Stimulated activated effector memory CD8-positive, alpha-beta T cell treated with anti-CD3 and anti-CD28 coated beads, Interleukin-12 subunit alpha, Interleukin-12 subunit beta, amount 100 ng/mL, for 72 hours (primary cell): ENCODE data around the gene KIAA2012.
"Not testable (repeated sequence)": the region's sequence is repeated elsewhere in the genome, so short reads cannot be mapped to it uniquely, and the experiment has no call there.

Source experiments
- ATAC-seq: fragments of 150-1000 bp; cut with Tn5 transposase; 2 replicates; pipeline ENCODE4 v1.10.0; 2021
- DNase-seq, 2 donors: peaks; one replicate each; pipeline ENCODE4 v3.0.0; 2021 to 2022; ENCODE audit warnings: low spot score in 2 of 2
- H3K27ac Mint-ChIP-seq: one replicate; pipeline ENCODE4 v1.8.0; 2022; ENCODE audit warnings: mild to moderate bottlenecking, mixed read lengths
- H3K36me3 Mint-ChIP-seq: one replicate; pipeline ENCODE4 v1.8.0; 2022; ENCODE audit warnings: mild to moderate bottlenecking, mixed read lengths
- H3K4me1 Mint-ChIP-seq: one replicate; pipeline ENCODE4 v1.8.0; 2022; ENCODE audit warnings: mixed read lengths
- H3K4me3 Mint-ChIP-seq: one replicate; pipeline ENCODE4 v1.8.0; 2022; ENCODE audit warnings: mild to moderate bottlenecking, mixed read lengths
- H3K9me3 Mint-ChIP-seq: one replicate; pipeline ENCODE4 v1.8.0; 2022; ENCODE audit warnings: mixed read lengths

The KIAA2012 gene

DNA sequence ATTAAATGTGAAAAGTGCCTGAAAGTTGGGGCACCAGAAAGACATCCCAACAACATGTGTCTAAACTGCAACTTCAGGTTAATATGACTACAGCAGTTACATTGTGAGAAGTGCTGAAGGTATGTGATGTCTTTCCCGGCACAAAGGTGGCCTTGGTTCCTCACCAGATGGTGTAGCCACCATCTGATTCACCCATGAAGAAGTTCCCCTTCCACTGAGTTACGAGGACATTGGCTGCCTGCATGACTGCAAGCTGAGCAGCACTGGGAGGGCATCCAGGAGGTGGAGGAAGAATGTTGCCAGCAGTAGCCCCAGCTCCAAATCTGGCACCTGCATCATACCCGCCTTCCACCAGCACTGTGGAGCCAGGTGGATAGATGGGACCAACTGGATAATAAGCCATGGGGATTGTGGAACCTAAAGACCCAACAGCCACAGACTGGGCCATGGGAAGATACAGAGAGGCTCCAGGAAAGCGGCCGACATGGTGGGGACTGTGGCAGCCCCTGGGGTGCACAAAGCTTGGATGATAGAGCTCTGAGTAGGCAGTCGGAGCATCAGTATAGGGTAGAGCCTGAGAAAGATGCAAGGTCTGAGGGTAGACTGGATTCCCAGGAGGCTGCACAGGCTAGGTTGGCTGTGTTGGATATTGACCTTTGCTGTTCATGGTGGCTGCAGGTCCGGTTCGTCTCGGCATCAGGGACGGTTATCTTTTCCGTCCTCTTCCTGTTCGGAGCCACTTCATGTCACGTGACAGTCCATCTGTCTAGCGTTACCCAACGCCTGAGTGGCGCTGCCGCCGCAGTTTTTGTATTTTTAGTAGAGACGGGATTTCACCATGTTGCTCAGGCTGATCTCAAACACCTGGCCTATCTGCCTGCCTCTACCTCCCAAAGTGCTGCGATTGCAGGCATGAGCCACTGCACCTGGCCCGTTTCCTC, 128.4 kb downstream of the KIAA2012 start:
- no peak overlapping the region for H3K27ac Mint-ChIP-seq
- ATAC-seq (no peak), DNase-seq (no peak)
- H3K9me3 Mint-ChIP-seq = no peaks in the 10 kb centered on the region
- no peaks in the 10 kb centered on the region for H3K4me1 Mint-ChIP-seq
- no peak overlapping the region for H3K4me3 Mint-ChIP-seq
- peaks cover 28% of the 10 kb centered on the region for H3K36me3 Mint-ChIP-seq

DNA sequence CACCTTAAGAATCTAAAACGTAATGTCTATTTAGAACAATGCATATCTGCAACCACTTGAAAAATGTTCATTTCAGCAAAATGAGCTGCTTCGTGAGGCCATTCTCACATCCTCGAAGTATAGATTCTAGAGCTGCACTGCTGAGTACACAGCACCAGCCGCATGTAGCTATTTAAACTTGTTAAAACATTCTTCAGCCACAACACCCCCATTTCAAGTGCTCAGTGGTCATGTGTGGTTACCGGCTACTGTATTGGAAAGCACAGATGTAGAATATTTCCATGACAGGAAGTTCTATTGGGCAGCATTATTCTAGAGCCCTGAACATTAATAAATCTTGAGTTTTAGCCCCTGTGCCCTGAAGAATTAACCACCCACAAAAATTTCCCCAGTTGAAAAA, 130.3 kb downstream of the KIAA2012 start:
- DNase-seq (no peak), ATAC-seq (no peak)
- Mint-ChIP-seq H3K9me3 (no peaks in the 10 kb centered on the region), H3K4me1 (no peaks in the 10 kb centered on the region), H3K36me3 (peaks cover 46% of the 10 kb centered on the region), H3K27ac (no peak overlapping the region), H3K4me3 (no peak overlapping the region)

DNA sequence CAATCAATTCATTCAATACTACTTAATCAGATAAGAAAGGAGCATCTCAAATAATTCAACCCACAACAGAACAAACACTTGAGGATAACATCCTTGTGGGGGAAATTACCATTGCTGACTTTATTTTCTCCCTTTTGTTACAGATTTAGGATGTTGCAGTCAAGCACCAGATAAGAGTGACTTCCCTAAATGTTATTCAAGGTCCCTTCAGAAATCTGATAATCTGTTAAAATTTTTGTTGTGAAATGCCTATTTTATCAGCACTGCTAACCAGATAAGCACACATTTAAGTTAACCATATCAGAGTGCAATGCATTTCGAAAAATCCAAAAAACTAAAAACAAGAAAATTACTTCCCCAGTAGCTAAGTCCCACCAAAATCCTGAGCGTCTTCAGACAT, 131.8 kb downstream of the KIAA2012 start:
- Mint-ChIP-seq H3K36me3 (peaks cover 61% of the 10 kb centered on the region), H3K4me1 (no peaks in the 10 kb centered on the region), H3K9me3 (no peaks in the 10 kb centered on the region), H3K4me3 (no peak overlapping the region), H3K27ac (no peak overlapping the region)
- DNase-seq = no peak
- no peak for ATAC-seq

DNA sequence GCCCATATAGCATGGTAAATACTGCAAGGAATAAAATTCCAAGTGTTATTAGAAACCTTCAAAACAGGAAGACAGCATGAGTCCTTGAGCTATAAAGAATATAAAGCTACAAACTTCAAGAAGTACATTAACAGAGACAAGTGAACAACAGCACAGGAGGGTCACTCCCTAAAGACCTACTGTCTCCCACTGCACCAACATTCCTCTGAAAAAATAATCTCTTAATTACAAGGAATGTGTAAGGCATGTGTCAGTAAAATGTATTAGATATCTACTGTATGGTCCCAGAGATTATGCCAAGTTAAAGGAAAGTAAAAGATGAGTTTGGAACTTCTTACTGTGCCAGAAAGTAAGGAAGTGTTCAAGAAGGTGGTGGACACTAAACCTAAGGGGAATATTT, 135.5 kb downstream of the KIAA2012 start:
- no peak overlapping the region for H3K4me3 Mint-ChIP-seq
- H3K9me3 Mint-ChIP-seq = no peaks in the 10 kb centered on the region
- H3K36me3 Mint-ChIP-seq = peaks cover 98% of the 10 kb centered on the region
- DNase-seq = no peak
- no peaks in the 10 kb centered on the region for H3K4me1 Mint-ChIP-seq
- no peak for ATAC-seq
- H3K27ac Mint-ChIP-seq = peak overlapping the region; percentile 4

DNA sequence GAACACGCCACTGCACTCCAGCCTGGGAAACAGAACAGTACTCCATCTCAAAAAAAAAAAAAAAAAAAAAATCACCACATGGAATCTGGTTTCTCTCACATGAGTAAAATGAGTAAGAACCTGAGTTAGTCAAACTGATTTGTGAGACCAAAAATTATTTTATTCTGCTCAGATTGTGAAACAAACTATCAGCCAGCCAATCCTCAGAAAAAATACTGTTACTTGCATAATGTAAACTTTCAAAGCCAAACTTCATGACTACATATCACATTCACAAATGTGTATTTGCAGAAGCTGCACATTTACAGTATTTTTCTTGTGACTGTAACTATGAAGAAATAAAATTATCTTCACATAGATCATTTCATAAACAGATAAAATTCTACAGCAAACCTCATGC, 142.1 kb downstream of the KIAA2012 start:
- Mint-ChIP-seq H3K4me1 (no peaks in the 10 kb centered on the region), H3K9me3 (no peaks in the 10 kb centered on the region), H3K36me3 (peaks cover 97% of the 10 kb centered on the region), H3K27ac (no peak overlapping the region), H3K4me3 (no peak overlapping the region)
- ATAC-seq (no peak), DNase-seq (no peak)

DNA sequence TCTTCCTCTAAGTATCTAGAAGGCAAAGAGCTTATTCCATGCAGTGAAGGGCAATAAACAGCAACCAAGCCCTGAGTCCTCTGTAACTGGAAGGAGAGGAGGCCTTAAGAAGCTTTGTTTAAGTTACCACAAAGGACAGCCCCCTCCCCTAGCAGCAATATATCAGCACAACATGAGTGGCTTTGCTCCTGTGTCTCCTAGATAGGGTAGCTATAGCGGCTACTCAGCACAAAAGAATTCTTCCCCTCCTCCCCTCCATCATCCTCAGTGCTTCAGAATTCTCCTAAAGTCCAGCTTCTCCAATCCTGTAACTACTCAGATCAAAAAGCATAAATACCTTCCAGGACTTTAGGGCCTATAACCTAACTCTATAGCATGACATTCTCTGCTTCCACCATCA, 148.8 kb downstream of the KIAA2012 start:
- peaks cover 71% of the 10 kb centered on the region for H3K36me3 Mint-ChIP-seq
- no peak for DNase-seq
- H3K27ac Mint-ChIP-seq = peak overlapping the region; percentile 21
- no peak overlapping the region for H3K4me3 Mint-ChIP-seq
- H3K9me3 Mint-ChIP-seq = no peaks in the 10 kb centered on the region
- peaks cover 40% of the 10 kb centered on the region for H3K4me1 Mint-ChIP-seq
- ATAC-seq = no peak

DNA sequence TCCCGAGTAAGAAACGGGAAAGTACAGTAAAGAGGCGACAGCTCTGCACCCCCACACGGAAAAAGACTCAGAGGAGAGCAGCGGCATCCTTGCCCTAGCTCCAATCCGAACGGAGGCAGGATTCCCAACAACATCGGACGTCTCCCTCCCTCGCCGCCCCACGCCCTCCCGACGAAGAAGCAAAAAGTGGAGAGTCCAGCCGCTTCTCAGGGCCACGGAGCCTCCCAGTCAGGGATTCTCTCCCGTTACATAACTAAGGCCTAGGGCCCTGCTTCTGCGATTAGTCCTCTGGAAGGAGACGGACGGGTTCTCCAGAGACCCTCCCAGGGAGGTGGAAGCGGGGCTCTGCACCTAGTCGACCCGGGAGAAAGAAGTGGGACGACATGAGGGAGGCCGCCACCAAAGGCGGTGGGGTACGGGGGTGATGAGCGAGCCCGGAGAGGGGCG, 164.8 kb downstream of the KIAA2012 start:
- peaks cover 12% of the 10 kb centered on the region for H3K36me3 Mint-ChIP-seq
- peak overlapping the region; percentile 97 for H3K4me3 Mint-ChIP-seq
- peaks cover 9% of the 10 kb centered on the region for H3K4me1 Mint-ChIP-seq
- ATAC-seq (peak; percentile 62), DNase-seq (peak in 1 of 2 donors; percentile 14)
- peak overlapping the region; percentile 98 for H3K27ac Mint-ChIP-seq
- no peaks in the 10 kb centered on the region for H3K9me3 Mint-ChIP-seq

DNA sequence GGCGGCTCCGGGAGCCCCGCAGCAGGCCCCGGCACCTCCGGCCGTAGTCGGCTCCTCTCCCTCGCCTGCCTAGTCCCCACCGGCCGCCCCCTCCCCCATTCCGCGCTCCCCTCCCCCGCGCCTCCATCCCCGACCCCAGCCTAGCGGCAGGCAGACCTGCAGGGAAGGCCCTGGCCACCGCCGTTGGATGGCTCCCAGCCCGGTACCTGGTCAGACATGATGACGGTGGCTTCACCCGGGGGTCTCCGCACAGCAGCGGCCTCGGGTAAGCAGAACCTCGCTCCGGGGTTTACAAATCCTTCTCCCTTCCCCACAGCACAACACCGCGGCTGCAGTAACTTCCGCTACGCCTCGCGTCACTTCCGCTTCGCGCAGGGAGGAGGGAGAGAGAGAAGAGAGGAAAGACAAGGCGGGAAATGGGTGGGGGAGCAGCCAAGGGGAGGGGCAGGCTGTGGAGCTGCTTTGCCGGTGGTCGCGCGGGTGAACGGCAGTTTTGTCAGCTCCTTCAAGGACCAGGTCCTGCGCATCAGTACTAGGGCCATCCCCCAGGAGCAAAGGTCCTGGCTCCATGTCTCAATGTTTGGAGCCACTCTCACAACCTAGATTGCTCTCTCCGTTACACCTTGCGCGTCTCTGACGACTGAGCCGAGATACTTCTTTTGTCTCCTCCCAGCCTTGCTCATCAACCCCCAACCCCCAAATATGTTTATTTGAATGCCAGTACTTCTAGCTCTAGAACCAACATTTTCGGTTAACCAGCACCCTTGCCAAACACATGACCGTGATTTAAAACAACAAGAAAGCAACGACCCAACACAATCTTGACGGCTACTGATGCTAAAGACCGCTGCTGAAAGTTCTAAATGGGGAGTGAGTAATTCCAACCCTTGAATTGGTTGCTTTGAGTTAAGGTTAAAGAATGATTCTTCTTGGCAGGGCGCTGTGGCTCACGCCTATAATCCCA, 165.5 kb downstream of the KIAA2012 start, which contains the start of gene SUMO1:
SUMO1 (minus strand) TSS at position 364 of the 964 bp plus-strand sequence; CDS start at position 218, 146 bp downstream.
- ATAC-seq (peak; percentile 97), DNase-seq (peak; percentile 69 to 93)
- no peaks in the 10 kb centered on the region for H3K9me3 Mint-ChIP-seq
- H3K36me3 Mint-ChIP-seq = peaks cover 9% of the 10 kb centered on the region
- H3K4me3 Mint-ChIP-seq = peak within 1 kb of the TSS; percentile 97
- H3K4me1 Mint-ChIP-seq = peaks cover 9% of the 10 kb centered on the region
- H3K27ac Mint-ChIP-seq = peak within 1 kb of the TSS; percentile 98

DNA sequence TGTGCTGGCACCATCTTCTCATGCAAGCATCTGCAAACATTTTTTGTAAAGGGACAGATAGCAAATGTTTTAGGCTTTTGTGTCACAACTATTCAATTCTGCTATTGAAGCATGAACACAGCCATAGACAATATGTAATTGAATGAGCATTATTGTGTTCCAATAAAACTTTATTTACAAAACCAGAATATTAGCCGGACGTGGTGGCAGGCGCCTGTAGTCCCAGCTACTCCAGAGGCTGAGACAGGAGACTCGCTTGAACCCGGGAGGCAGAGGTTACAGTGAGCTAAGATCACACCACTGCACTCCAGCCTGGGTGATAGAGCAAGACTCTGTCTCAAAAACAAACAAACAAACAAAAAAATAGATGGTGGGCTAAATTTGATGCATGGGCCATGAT, 174.7 kb downstream of the KIAA2012 start:
- ATAC-seq = not testable (repeated sequence)

DNA sequence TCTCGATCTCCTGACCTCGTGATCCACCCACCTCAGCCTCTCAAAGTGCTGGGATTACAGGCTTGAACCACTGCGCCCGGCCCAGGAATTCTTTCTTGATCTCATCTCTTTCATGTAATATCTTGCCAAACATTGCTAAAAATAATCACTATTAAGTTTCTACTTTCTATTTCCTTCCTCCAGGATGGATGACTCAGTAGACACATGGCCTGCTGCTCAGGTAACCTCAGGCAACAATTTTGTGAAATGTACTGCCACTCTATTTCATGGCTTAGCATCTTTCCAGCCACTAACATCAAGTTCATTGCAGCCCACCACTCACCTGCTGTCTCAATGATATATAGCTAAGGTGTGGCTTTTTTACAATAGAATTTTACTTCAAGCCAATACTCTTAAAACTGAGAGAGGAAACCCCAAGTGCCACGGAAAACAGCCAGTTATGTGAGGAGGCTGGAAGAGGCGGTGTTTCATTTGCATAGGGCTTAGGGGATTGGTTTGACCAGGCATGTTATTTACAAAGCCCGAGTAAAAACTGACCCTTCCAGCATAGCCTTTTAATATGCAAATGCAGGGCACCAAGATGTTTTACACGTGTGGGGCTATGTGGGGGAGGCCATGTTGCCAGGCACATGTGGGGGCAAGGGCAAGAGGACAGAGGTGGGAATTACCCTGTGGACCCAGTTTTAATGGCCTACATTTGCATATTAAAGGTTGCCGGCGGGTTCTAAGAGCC, 176.6 kb downstream of the KIAA2012 start:
- H3K4me3 Mint-ChIP-seq = no peak overlapping the region
- H3K9me3 Mint-ChIP-seq = no peaks in the 10 kb centered on the region
- no peak overlapping the region for H3K27ac Mint-ChIP-seq
- no peaks in the 10 kb centered on the region for H3K4me1 Mint-ChIP-seq
- no peak for DNase-seq
- no peak for ATAC-seq
- no peaks in the 10 kb centered on the region for H3K36me3 Mint-ChIP-seq

More for the DNA sequence above, 174.7 kb downstream of the KIAA2012 start:
- not testable (repeated sequence) for H3K27ac Mint-ChIP-seq, H3K4me1 Mint-ChIP-seq, H3K4me3 Mint-ChIP-seq, DNase-seq, H3K9me3 Mint-ChIP-seq, H3K36me3 Mint-ChIP-seq

DNA sequence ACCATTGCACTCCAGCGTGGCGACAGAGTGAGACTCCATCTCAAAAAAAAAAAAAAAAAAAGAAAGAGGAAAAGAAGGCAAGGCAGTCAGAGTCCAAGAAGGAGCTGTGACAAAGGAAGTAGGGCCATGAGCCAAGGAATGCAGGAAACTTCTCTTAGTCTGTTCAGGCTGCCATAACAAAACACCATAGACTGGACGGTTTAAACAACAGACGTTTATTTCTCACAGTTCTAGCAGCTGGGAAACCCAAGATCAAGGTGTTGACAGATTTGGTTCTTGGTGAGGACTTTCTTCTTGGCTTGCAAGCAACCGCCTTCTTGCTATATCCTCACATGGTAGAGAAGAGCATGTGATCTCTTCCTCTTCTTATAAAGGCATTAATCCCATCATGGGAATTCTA, 178.4 kb downstream of the KIAA2012 start:
- Mint-ChIP-seq H3K27ac (no peak overlapping the region), H3K4me1 (no peaks in the 10 kb centered on the region), H3K9me3 (no peaks in the 10 kb centered on the region), H3K36me3 (no peaks in the 10 kb centered on the region), H3K4me3 (no peak overlapping the region)
- ATAC-seq = no peak
- no peak for DNase-seq
